OCI-LY7 (cell line): ENCODE data around the gene IGFALS.

ENCODE experiments used
- EZH2phosphoT487 ChIP-seq: fragments of 200-600 bp; sonication (generic); IDR thresholded peaks from 2 replicates; pipeline ENCODE4 v1.6.1; 2018; ENCODE audit warnings: low read depth, borderline replicate concordance, mild to moderate bottlenecking, mixed run types, antibody characterized with exemption, low read length, moderate library complexity, mixed read lengths
- TF ChIP-seq, protein P1 (sequence below): fragments of 200-600 bp; sonication (generic); conservative IDR thresholded peaks from 2 replicates; pipeline ENCODE4 v1.5.1; 2014; ENCODE audit warnings: mild to moderate bottlenecking, antibody characterized with exemption, low read length, moderate library complexity, mixed read lengths

DNA sequence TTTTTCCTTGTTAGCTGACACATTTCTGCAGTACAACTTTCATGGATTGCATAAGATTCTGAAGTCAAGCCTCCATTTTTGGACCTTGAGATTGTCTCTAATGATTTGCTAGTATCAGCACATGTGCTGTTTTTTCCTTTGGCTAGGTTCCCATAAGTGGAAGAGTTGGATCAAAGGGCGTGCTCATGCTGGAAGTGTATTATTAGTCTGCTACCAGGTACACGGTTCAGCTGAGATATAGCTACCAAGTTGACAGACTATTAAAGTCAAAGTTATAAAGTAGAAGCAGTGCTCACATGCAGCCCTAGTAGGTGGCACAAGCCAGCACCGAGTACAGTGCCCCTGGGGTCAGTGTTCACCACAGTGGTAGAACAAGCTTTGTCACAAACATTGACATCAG is 36.7 kb upstream of the IGFALS start:
- TF ChIP-seq, protein P1, sequence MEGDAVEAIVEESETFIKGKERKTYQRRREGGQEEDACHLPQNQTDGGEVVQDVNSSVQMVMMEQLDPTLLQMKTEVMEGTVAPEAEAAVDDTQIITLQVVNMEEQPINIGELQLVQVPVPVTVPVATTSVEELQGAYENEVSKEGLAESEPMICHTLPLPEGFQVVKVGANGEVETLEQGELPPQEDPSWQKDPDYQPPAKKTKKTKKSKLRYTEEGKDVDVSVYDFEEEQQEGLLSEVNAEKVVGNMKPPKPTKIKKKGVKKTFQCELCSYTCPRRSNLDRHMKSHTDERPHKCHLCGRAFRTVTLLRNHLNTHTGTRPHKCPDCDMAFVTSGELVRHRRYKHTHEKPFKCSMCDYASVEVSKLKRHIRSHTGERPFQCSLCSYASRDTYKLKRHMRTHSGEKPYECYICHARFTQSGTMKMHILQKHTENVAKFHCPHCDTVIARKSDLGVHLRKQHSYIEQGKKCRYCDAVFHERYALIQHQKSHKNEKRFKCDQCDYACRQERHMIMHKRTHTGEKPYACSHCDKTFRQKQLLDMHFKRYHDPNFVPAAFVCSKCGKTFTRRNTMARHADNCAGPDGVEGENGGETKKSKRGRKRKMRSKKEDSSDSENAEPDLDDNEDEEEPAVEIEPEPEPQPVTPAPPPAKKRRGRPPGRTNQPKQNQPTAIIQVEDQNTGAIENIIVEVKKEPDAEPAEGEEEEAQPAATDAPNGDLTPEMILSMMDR, result no peak
- no peak for TF ChIP-seq EZH2phosphoT487
